HUES64 (cell line): ENCODE data around the gene CDH4.
A peak's percentile ranks its signal among the peaks of the same experiment; 100 is the strongest.
"Not testable (repeated sequence)": the region's sequence is repeated elsewhere in the genome, so short reads cannot be mapped to it uniquely, and the experiment has no call there.

Experiments used
- H3K27ac ChIP-seq: 2 replicates; pipeline ENCODE4 v1.7.0; 2013; ENCODE audit warnings: low read depth, low read length, inconsistent platforms
- H3K27me3 ChIP-seq: 2 replicates; pipeline ENCODE4 v1.6.1; 2013; ENCODE audit warnings: mild to moderate bottlenecking, low read length; ENCODE audit not compliant: insufficient read depth
- H3K36me3 ChIP-seq: 2 replicates; pipeline ENCODE4 v1.6.1; 2013; ENCODE audit warnings: mild to moderate bottlenecking, low read length; ENCODE audit not compliant: insufficient read depth
- H3K4me1 ChIP-seq: 2 replicates; pipeline ENCODE4 v1.6.1; 2013; ENCODE audit warnings: mild to moderate bottlenecking, low read length, moderate library complexity; ENCODE audit not compliant: insufficient read depth
- H3K4me3 ChIP-seq: 2 replicates; pipeline ENCODE4 v1.5.1; 2013; ENCODE audit warnings: mild to moderate bottlenecking, low read length, moderate library complexity
- H3K9ac ChIP-seq: 2 replicates; pipeline ENCODE4 v1.6.1; 2013; ENCODE audit warnings: mild to moderate bottlenecking, low read depth, low read length
- H3K9me3 ChIP-seq: 2 replicates; pipeline ENCODE4 v1.6.1; 2013; ENCODE audit warnings: low read depth, low read length; ENCODE audit not compliant: insufficient read depth
- WGBS: fragments of 150-250, 120-280 bp; methylation state at CpG from one replicate; pipeline ENCODE4 v1.1.7; 2013; ENCODE audit warnings: missing lambda C conversion rate; 5-methylcytosine and 5-hydroxymethylcytosine counted together

CDH4 gene

DNA sequence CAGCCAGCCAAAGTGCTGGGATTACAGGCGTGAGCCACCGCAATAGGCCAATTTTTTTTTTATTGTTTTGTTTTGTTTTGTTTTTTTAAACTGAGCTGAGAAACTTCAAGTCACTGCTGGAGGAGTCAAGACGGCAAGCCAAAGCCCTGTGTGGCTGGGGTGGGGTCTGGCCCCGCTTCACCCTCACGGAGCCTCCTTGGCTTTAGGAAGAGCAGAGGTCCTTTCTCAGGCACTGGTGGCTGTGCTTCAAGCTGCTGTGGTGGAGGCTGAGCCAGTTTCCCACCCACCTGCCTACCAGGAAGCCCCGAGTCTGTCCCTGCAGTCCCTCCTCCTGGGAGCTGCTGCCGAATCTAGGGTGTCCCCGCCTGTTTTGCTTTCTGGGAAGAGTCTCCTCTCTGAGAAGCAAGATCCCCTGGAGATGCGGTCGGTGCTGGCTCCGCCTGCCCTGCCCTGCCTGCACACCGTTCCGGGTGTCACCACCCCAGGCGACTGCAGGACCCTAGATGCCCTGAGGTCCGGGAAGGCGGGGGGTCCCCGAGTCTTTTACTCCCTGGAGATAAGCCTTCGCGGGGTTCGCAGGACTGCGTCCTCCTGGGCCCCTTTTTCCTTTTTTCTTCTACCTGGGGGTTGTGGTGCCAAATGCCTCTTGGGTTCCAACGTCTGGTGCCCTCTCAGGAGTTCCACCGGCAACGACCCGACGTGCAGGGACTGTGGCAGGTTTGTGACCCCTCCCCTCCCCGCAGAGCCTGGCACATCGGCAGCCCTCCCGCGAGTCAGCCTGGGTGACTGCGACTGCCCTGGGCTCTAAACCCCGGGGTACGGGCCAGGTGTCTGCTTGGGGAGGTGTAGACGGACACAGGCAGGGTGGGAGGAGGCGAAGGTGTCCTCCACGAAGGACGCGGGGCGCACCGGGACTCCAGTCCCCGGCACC, 712.9 kb downstream of the CDH4 start:
- Histone ChIP-seq H3K27ac (no peak overlapping the region), H3K9me3 (no peaks in the 10 kb centered on the region), H3K4me1 (no peaks in the 10 kb centered on the region), H3K36me3 (no peaks in the 10 kb centered on the region), H3K4me3 (no peak overlapping the region), H3K9ac (no peak overlapping the region), H3K27me3 (no peaks in the 10 kb centered on the region)
- 68% methylated on average over 41 of the region's 41 CpGs for WGBS

DNA sequence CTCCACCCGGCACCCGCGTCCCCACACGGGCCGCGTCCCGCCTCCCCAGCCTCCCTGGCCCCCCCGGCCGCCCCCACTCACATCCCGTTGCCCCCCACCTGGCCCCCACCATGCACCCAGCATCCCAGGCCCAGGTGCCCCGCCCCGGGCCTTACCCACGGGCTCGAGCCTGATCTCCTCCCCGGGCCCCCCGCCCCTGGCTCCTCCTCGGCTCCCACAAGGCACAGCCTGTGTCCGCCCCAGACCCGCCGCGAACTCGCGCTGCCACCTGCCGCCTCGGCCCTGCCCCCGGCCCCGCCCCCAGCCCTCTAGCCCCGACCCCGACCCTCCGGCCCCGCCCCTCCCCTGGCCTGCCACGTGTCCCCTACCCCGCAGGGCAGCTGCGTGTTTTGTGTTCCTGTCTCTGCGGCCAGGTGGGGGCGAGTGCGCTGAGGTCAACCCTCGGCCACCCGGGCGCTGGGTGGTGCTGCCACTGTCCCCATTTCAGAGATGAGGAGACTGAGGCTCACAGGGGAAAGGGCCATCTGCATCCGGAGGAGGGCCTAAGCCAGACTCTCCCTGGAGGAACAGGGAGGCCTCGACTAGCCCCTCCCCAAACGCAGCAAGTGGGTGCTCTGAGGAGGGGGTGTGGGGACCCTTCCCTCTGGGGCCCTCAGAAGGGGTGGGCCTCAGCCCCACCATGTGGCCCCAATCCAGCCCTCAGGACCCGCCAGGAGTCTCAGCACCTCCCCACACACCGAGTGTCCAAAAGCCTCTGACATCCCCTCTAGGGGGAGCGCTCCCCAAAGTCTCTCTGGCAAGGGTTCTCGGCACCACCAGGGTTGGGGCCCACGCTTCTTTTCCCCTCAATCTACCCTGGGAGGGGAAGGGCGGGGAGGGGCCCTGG, 713.8 kb downstream of the CDH4 start:
- Histone ChIP-seq H3K4me1 (no peaks in the 10 kb centered on the region), H3K27ac (no peak overlapping the region), H3K9ac (peak overlapping the region; percentile 63; the same call in 1 of the 2 replicates), H3K36me3 (no peaks in the 10 kb centered on the region), H3K4me3 (peak overlapping the region; percentile 33; the same call in 1 of the 2 replicates), H3K9me3 (no peaks in the 10 kb centered on the region), H3K27me3 (no peaks in the 10 kb centered on the region)
- 29% methylated on average over 46 of the region's 49 CpGs for WGBS

DNA sequence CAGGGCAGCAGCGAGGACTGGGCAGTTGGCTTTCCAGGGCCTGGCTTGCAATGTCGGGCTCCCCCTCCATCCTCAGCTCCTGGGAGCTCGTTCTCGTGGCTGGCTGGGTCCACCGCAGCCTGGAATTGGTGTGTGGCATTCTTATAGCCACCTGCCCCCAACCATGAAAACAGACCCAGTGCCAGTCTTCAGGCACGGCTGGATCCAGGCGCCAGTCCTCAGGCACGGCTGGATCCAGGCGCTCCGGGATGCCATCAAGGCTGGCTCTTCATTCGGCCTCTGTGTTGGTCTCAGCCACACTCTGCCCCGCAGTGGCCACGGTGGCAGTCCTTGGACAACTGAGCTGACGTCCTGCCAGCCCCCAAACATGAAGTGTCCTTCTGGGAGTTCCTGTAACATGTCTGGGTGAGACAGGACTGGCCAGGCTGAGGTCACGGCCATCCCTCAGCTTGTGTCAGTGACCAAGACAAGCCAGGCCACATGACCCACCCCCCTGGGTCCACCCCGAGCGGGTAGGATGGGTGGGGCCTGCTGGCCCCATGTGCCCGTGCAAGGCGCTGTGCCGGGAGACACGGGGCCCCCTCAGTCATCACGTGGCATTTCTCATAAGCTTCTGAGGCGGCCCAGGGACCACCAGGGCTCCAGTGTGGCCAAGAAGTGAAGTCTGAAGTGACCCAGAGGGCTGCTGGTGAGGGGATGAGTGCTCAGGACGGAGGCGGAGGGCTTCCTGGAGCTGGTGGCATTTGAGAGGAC, 714.6 kb downstream of the CDH4 start:
- no peaks in the 10 kb centered on the region for H3K27me3 ChIP-seq
- H3K27ac ChIP-seq = no peak overlapping the region
- 0 out of 2 replicates have a peak, but pooled peaks cover 2% of the 10 kb centered on the region for H3K36me3 ChIP-seq
- no peaks in the 10 kb centered on the region for H3K4me1 ChIP-seq
- WGBS = 91% methylated on average over 25 of the region's 25 CpGs
- H3K4me3 ChIP-seq = no peak overlapping the region
- H3K9ac ChIP-seq = no peak overlapping the region
- no peaks in the 10 kb centered on the region for H3K9me3 ChIP-seq

DNA sequence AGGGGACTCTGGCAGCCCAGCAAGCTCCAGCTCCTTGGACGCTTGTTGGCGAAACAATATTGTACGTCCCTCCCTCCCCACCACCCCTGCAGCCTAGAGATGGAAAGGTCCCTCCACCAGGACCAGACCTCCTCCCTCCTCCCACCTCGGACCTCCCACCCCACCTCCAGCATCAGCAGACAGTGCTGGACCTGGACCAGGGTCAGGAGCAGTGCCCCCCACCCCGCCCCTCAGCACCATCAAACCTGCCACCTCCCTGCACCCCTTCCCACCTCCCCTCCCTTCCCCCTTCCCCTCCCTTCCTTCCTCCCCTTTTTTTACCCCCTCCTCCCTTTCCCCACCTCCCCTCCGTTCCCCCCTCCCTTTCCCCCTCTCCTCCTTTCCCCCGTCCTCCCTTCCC, 715.2 kb downstream of the CDH4 start:
- Histone ChIP-seq H3K27ac (no peak overlapping the region), H3K4me1 (no peaks in the 10 kb centered on the region), H3K9me3 (no peaks in the 10 kb centered on the region), H3K36me3 (peaks cover 8% of the 10 kb centered on the region), H3K9ac (no peak overlapping the region), H3K27me3 (no peaks in the 10 kb centered on the region), H3K4me3 (no peak overlapping the region)
- WGBS = 80% methylated on average over 5 of the region's 7 CpGs

- no peak overlapping the region for H3K4me3 ChIP-seq
- H3K27me3 ChIP-seq = no peaks in the 10 kb centered on the region
- 89% methylated on average over 22 of the region's 22 CpGs for WGBS
- no peak overlapping the region for H3K9ac ChIP-seq
- H3K9me3 ChIP-seq = no peaks in the 10 kb centered on the region
- peaks cover 18% of the 10 kb centered on the region for H3K36me3 ChIP-seq
- no peak overlapping the region for H3K27ac ChIP-seq
- H3K4me1 ChIP-seq = no peaks in the 10 kb centered on the region
Measured at GRCh38 chr20:61968036-61968810, 716.2 kb downstream of the CDH4 start.

DNA sequence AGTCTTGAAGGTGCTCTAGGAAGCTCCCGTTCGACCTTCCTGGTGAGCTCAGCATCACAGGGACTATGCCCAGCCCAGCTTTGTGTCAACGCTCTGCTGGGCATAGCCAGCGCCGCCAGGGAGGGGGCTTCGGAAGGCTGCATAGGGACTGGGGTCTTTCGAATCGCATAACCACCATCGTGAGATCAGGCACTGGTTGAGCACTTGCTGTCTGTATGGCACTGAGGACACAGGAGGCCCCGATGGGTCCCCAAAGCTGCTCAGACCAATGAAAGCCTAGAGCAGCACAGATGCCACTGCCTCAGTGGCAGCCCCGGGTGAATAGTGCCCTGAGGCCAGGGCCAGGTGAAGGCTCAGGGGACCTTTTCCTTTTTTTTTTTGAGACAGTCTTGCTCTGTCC, 716.9 kb downstream of the CDH4 start:
- no peaks in the 10 kb centered on the region for H3K4me1 ChIP-seq
- H3K27ac ChIP-seq = no peak overlapping the region
- no peaks in the 10 kb centered on the region for H3K9me3 ChIP-seq
- no peak overlapping the region for H3K4me3 ChIP-seq
- no peaks in the 10 kb centered on the region for H3K27me3 ChIP-seq
- WGBS = 92% methylated on average over 11 of the region's 11 CpGs
- peaks cover 24% of the 10 kb centered on the region for H3K36me3 ChIP-seq
- no peak overlapping the region for H3K9ac ChIP-seq

- Histone ChIP-seq H3K36me3 (peaks cover 33% of the 10 kb centered on the region), H3K9ac (no peak overlapping the region), H3K4me3 (no peak overlapping the region), H3K9me3 (no peaks in the 10 kb centered on the region), H3K4me1 (no peaks in the 10 kb centered on the region), H3K27me3 (no peaks in the 10 kb centered on the region), H3K27ac (no peak overlapping the region)
- WGBS = 94% methylated on average over 27 of the region's 27 CpGs
Measured at GRCh38 chr20:61969806-61970205, 717.7 kb downstream of the CDH4 start.

- H3K4me1 ChIP-seq = no peaks in the 10 kb centered on the region
- no peaks in the 10 kb centered on the region for H3K27me3 ChIP-seq
- peaks cover 33% of the 10 kb centered on the region for H3K36me3 ChIP-seq
- no peak overlapping the region for H3K9ac ChIP-seq
- H3K9me3 ChIP-seq = no peaks in the 10 kb centered on the region
- no peak overlapping the region for H3K4me3 ChIP-seq
- no peak overlapping the region for H3K27ac ChIP-seq
- WGBS = 97% methylated on average over 14 of the region's 14 CpGs
Measured at GRCh38 chr20:61970357-61970756, 718.3 kb downstream of the CDH4 start.

GRCh38 chr20:61971595-61971994, 719.5 kb downstream of the CDH4 start:
- H3K4me3 ChIP-seq, H3K4me1 ChIP-seq, H3K27ac ChIP-seq, H3K27me3 ChIP-seq, H3K9ac ChIP-seq, H3K9me3 ChIP-seq: not testable (repeated sequence)
- 95% methylated on average over 12 of the region's 13 CpGs for WGBS
- H3K36me3 ChIP-seq = peaks cover 43% of the 10 kb centered on the region
